ENCODE data around the gene BLOC1S1. TPM values are rescaled to one million over a fixed set of nuclear protein-coding genes. Genes with fewer than 3 reads are reported as not detected.
A peak's percentile ranks its signal among the peaks of the same experiment; 100 is the strongest.

BLOC1S1 gene
- total and polyA plus RNA-seq, 10 of the 15 experiments (the other 5 are each of a cell fraction or from before 2014, with no cell fraction given): 126 to 285 (median 166) TPM

- peak; percentile 97 for TF ChIP-seq PKNOX1 (IDR thresholded peaks at IDR 0.05)
- TF ChIP-seq CBX5 (IDR thresholded peaks at IDR 0.05; ENCODE audit: low read depth): no peak
- TF ChIP-seq RUNX3 (IDR thresholded peaks at IDR 0.05; ENCODE audit: low read length): peak; percentile 67
- TF ChIP-seq ATF3 (IDR thresholded peaks at IDR 0.05; ENCODE audit: borderline replicate concordance, extremely low read depth, low read depth, low read length): peak; percentile 65; the same call in 1 of the 2 replicates
- TF ChIP-seq CHD2 (IDR thresholded peaks at IDR 0.05; ENCODE audit: borderline replicate concordance, low read depth, low read length): peak; percentile 69
- no peak for TF ChIP-seq ASH2L (IDR thresholded peaks at IDR 0.05; ENCODE audit: borderline replicate concordance, low read depth)
- TF ChIP-seq NFXL1 (IDR thresholded peaks at IDR 0.05; ENCODE audit: borderline replicate concordance): no peak
- TF ChIP-seq HDGF (IDR thresholded peaks at IDR 0.05): no peak
- peak; percentile 71; the same call in 1 of the 2 replicates for TF ChIP-seq ZNF687 (IDR thresholded peaks at IDR 0.05)
- no peak for TF ChIP-seq MYC (IDR thresholded peaks at IDR 0.05; ENCODE audit: insufficient read depth, insufficient read length, insufficient replicate concordance, low read length, severe bottlenecking)
- peak; percentile 74 for TF ChIP-seq POLR2AphosphoS5 (IDR thresholded peaks at IDR 0.05; ENCODE audit: low read length)
- TF ChIP-seq PML (IDR thresholded peaks at IDR 0.05; ENCODE audit: low read length): peak; percentile 57; the same call in 1 of the 2 replicates
- peak; percentile 80 to 94 for TF ChIP-seq BHLHE40 (IDR thresholded peaks at IDR 0.05; ENCODE audit: borderline replicate concordance in 1 of 2, low read depth in 2 of 2, low read length in 1 of 2)
- TF ChIP-seq CREM (IDR thresholded peaks at IDR 0.05; ENCODE audit: low read depth): peak; percentile 56
- TF ChIP-seq REST (IDR thresholded peaks at IDR 0.05; ENCODE audit: low read depth, low read length): peak; percentile 37; the same call in 1 of the 2 replicates
- no peak for TF ChIP-seq STAT3 (IDR thresholded peaks at IDR 0.05; ENCODE audit: low read depth, low read length)
- no peak for TF ChIP-seq ATF2 (IDR thresholded peaks at IDR 0.05; ENCODE audit: low read length)
Measured at GRCh38 chr12:55728939-55729818, 13.3 kb downstream of the BLOC1S1 start, which contains the start of gene CD63 (continued).

Data from GM12878 (cell line).